ENCODE results near the gene BRD1. TPM values are rescaled to one million over a fixed set of nuclear protein-coding genes. Genes with fewer than 3 reads are reported as not detected.

BRD1 gene
- total and polyA plus RNA-seq, 2 donors: 18.2 to 43.6 TPM

GRCh38 chr22:49788504-49788903 is 39.2 kb downstream of the BRD1 start:
- Histone ChIP-seq H3K9me3 (ENCODE audit: control insufficient read depth in 2 of 2, insufficient read depth in 1 of 2, low read length in 1 of 2) (no peaks in the 10 kb centered on the region), H3K36me3 (ENCODE audit: control insufficient read depth in 2 of 2, insufficient read depth in 2 of 2, low read length in 1 of 2) (peaks cover 73 to 79% of the 10 kb centered on the region in 2 donors), H3K4me3 (ENCODE audit: low read length in 2 of 2) (no peak overlapping the region), H3K27ac (ENCODE audit: low read depth in 1 of 2, low read length in 1 of 2) (peak overlapping the region; percentile 19 to 81), H3K27me3 (ENCODE audit: control insufficient read depth in 2 of 2, insufficient read depth in 1 of 2, low read length in 1 of 2) (no peaks in the 10 kb centered on the region), H3K4me1 (ENCODE audit: control insufficient read depth in 2 of 2, insufficient read depth in 2 of 2, low read length in 2 of 2) (peaks cover 14 to 51% of the 10 kb centered on the region in 2 donors)
- no peak for DNase-seq (ENCODE audit: low read depth in 6 of 9, low spot score in 9 of 9)
- WGBS: 46% methylated on average over 11 of the region's 11 CpGs

DNA sequence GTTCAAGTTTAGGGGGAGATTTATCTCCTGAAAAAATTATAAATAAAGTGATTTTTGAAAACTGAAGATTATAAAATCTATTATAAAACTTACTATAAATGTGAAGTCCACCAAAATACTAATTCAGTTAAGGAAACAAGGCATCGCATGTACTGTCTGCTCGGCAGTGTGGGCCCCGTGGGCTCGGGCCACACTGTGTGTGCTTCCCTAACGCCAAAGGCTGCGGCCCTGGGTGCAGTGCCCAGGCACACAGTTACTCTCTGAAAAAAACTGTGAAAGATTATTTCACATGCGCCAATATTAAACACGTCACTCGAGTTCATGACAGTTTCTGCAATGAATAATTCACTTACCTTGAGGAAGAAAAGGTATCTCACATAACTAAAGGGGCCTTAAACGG is 39.8 kb downstream of the BRD1 start:
- Histone ChIP-seq H3K4me1 (ENCODE audit: control insufficient read depth in 2 of 2, insufficient read depth in 2 of 2, low read length in 2 of 2) (peaks cover 14 to 55% of the 10 kb centered on the region in 2 donors), H3K36me3 (ENCODE audit: control insufficient read depth in 2 of 2, insufficient read depth in 2 of 2, low read length in 1 of 2) (peaks cover 72 to 79% of the 10 kb centered on the region in 2 donors), H3K9me3 (ENCODE audit: control insufficient read depth in 2 of 2, insufficient read depth in 1 of 2, low read length in 1 of 2) (no peaks in the 10 kb centered on the region), H3K27me3 (ENCODE audit: control insufficient read depth in 2 of 2, insufficient read depth in 1 of 2, low read length in 1 of 2) (no peaks in the 10 kb centered on the region), H3K4me3 (ENCODE audit: low read length in 2 of 2) (no peak overlapping the region), H3K27ac (ENCODE audit: low read depth in 1 of 2, low read length in 1 of 2) (no peak overlapping the region)
- DNase-seq (ENCODE audit: low read depth in 6 of 9, low spot score in 9 of 9): no peak
- WGBS: 98% methylated on average over 10 of the region's 10 CpGs

- H3K27ac ChIP-seq (ENCODE audit: low read depth in 1 of 2, low read length in 1 of 2): no peak overlapping the region
- no peaks in the 10 kb centered on the region for H3K27me3 ChIP-seq (ENCODE audit: control insufficient read depth in 2 of 2, insufficient read depth in 1 of 2, low read length in 1 of 2)
- H3K4me1 ChIP-seq (ENCODE audit: control insufficient read depth in 2 of 2, insufficient read depth in 2 of 2, low read length in 2 of 2): peaks cover 14 to 54% of the 10 kb centered on the region in 2 donors
- H3K9me3 ChIP-seq (ENCODE audit: control insufficient read depth in 2 of 2, insufficient read depth in 1 of 2, low read length in 1 of 2): no peaks in the 10 kb centered on the region
- peaks cover 65 to 75% of the 10 kb centered on the region in 2 donors for H3K36me3 ChIP-seq (ENCODE audit: control insufficient read depth in 2 of 2, insufficient read depth in 2 of 2, low read length in 1 of 2)
- 95% methylated on average over 35 of the region's 35 CpGs for WGBS
- H3K4me3 ChIP-seq (ENCODE audit: low read length in 2 of 2): no peak overlapping the region
- DNase-seq (ENCODE audit: low read depth in 6 of 9, low spot score in 9 of 9): no peak
Measured at GRCh38 chr22:49786976-49787706, 40.5 kb downstream of the BRD1 start.

DNA sequence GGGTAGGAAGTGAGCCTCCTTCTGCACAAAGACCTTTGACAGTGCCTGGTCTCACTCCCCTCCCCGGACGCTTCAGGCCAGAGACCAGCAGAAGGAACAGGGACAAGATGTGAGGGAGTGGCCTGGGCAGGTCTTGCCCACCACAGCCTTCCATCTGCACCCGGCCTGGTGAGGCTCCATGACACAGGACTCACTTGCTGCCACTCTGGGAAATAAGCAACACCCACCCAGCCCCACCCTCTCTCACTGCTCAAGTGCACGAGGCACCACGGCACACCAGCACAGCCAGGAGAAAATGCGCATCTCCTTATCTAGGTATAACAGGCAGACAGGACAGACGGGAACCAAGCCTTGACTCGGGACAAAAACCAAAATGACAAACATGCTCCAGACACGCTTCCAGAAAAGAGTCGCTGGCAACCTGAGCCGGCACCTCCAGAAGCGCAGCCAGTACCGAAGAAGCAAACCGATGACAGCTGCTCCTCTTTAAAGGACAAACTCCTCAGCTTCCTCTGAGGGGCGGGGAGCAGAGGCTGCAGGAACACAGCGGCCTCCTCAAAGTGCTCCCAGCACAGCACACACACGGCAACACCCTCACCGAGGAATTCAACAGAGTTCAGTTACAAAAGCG is 41.7 kb downstream of the BRD1 start:
- Histone ChIP-seq H3K27me3 (ENCODE audit: control insufficient read depth in 2 of 2, insufficient read depth in 1 of 2, low read length in 1 of 2) (no peaks in the 10 kb centered on the region), H3K4me3 (ENCODE audit: low read length in 2 of 2) (no peak overlapping the region), H3K9me3 (ENCODE audit: control insufficient read depth in 2 of 2, insufficient read depth in 1 of 2, low read length in 1 of 2) (no peaks in the 10 kb centered on the region), H3K36me3 (ENCODE audit: control insufficient read depth in 2 of 2, insufficient read depth in 2 of 2, low read length in 1 of 2) (peaks cover 62 to 77% of the 10 kb centered on the region in 2 donors), H3K27ac (ENCODE audit: low read depth in 1 of 2, low read length in 1 of 2) (no peak overlapping the region), H3K4me1 (ENCODE audit: control insufficient read depth in 2 of 2, insufficient read depth in 2 of 2, low read length in 2 of 2) (peaks cover 14 to 56% of the 10 kb centered on the region in 2 donors)
- no peak for DNase-seq (ENCODE audit: low read depth in 6 of 9, low spot score in 9 of 9)
- WGBS: 93% methylated on average over 19 of the region's 19 CpGs

GRCh38 chr22:49785046-49785521 is 42.6 kb downstream of the BRD1 start:
- Histone ChIP-seq H3K36me3 (ENCODE audit: control insufficient read depth in 2 of 2, insufficient read depth in 2 of 2, low read length in 1 of 2) (peaks cover 57 to 79% of the 10 kb centered on the region in 2 donors), H3K9me3 (ENCODE audit: control insufficient read depth in 2 of 2, insufficient read depth in 1 of 2, low read length in 1 of 2) (no peaks in the 10 kb centered on the region), H3K4me3 (ENCODE audit: low read length in 2 of 2) (no peak overlapping the region), H3K27ac (ENCODE audit: low read depth in 1 of 2, low read length in 1 of 2) (no peak overlapping the region), H3K27me3 (ENCODE audit: control insufficient read depth in 2 of 2, insufficient read depth in 1 of 2, low read length in 1 of 2) (no peaks in the 10 kb centered on the region), H3K4me1 (ENCODE audit: control insufficient read depth in 2 of 2, insufficient read depth in 2 of 2, low read length in 2 of 2) (peaks cover 12 to 49% of the 10 kb centered on the region in 2 donors)
- no peak for DNase-seq (ENCODE audit: low read depth in 6 of 9, low spot score in 9 of 9)
- WGBS: 95% methylated on average over 27 of the region's 27 CpGs

DNA sequence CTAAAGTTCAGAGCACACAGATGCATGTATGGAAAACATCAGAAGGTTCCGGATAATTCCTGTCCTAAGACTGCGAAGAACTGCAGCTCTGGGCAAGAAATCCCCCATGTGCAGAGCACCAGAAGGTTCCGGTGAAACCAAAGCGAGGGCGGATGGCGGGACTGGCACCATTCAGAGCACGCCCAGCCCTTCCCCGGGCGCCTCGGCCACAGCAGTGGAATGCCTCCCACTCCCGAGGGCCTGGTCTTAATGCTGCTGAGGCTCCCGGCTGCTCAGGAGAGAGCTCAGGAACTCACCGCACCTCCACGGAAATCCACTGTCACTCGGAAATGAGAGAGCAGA is 43.1 kb downstream of the BRD1 start:
- H3K4me1 ChIP-seq (ENCODE audit: control insufficient read depth in 2 of 2, insufficient read depth in 2 of 2, low read length in 2 of 2): peaks cover 8 to 47% of the 10 kb centered on the region in 2 donors
- no peaks in the 10 kb centered on the region for H3K27me3 ChIP-seq (ENCODE audit: control insufficient read depth in 2 of 2, insufficient read depth in 1 of 2, low read length in 1 of 2)
- no peak overlapping the region for H3K4me3 ChIP-seq (ENCODE audit: low read length in 2 of 2)
- 96% methylated on average over 15 of the region's 15 CpGs for WGBS
- peaks cover 57 to 79% of the 10 kb centered on the region in 2 donors for H3K36me3 ChIP-seq (ENCODE audit: control insufficient read depth in 2 of 2, insufficient read depth in 2 of 2, low read length in 1 of 2)
- DNase-seq (ENCODE audit: low read depth in 6 of 9, low spot score in 9 of 9): no peak
- no peak overlapping the region for H3K27ac ChIP-seq (ENCODE audit: low read depth in 1 of 2, low read length in 1 of 2)
- H3K9me3 ChIP-seq (ENCODE audit: control insufficient read depth in 2 of 2, insufficient read depth in 1 of 2, low read length in 1 of 2): no peaks in the 10 kb centered on the region

GRCh38 chr22:49783926-49784629 is 43.6 kb downstream of the BRD1 start:
- H3K9me3 ChIP-seq (ENCODE audit: control insufficient read depth in 2 of 2, insufficient read depth in 1 of 2, low read length in 1 of 2): no peaks in the 10 kb centered on the region
- no peak overlapping the region for H3K27ac ChIP-seq (ENCODE audit: low read depth in 1 of 2, low read length in 1 of 2)
- peaks cover 60 to 84% of the 10 kb centered on the region in 2 donors for H3K36me3 ChIP-seq (ENCODE audit: control insufficient read depth in 2 of 2, insufficient read depth in 2 of 2, low read length in 1 of 2)
- H3K27me3 ChIP-seq (ENCODE audit: control insufficient read depth in 2 of 2, insufficient read depth in 1 of 2, low read length in 1 of 2): no peaks in the 10 kb centered on the region
- H3K4me3 ChIP-seq (ENCODE audit: low read length in 2 of 2): no peak overlapping the region
- peaks cover 3 to 42% of the 10 kb centered on the region in 2 donors for H3K4me1 ChIP-seq (ENCODE audit: control insufficient read depth in 2 of 2, insufficient read depth in 2 of 2, low read length in 2 of 2)
- no peak for DNase-seq (ENCODE audit: low read depth in 6 of 9, low spot score in 9 of 9)
- 97% methylated on average over 47 of the region's 47 CpGs for WGBS

- WGBS: 96% methylated on average over 26 of the region's 29 CpGs
- H3K4me3 ChIP-seq (ENCODE audit: low read length in 2 of 2): no peak overlapping the region
- peaks cover 0 to 33% of the 10 kb centered on the region in 2 donors for H3K4me1 ChIP-seq (ENCODE audit: control insufficient read depth in 2 of 2, insufficient read depth in 2 of 2, low read length in 2 of 2)
- no peaks in the 10 kb centered on the region for H3K9me3 ChIP-seq (ENCODE audit: control insufficient read depth in 2 of 2, insufficient read depth in 1 of 2, low read length in 1 of 2)
- DNase-seq (ENCODE audit: low read depth in 6 of 9, low spot score in 9 of 9): no peak
- H3K36me3 ChIP-seq (ENCODE audit: control insufficient read depth in 2 of 2, insufficient read depth in 2 of 2, low read length in 1 of 2): peaks cover 61 to 89% of the 10 kb centered on the region in 2 donors
- H3K27me3 ChIP-seq (ENCODE audit: control insufficient read depth in 2 of 2, insufficient read depth in 1 of 2, low read length in 1 of 2): no peaks in the 10 kb centered on the region
- no peak overlapping the region for H3K27ac ChIP-seq (ENCODE audit: low read depth in 1 of 2, low read length in 1 of 2)
Measured at GRCh38 chr22:49783036-49783746, 44.5 kb downstream of the BRD1 start.

All from thymus (tissue), 11 donors.